ENCODE measurements around the gene KRTAP15-1. TPM values are rescaled to one million over a fixed set of nuclear protein-coding genes. Genes with fewer than 3 reads are reported as not detected.
A peak's percentile ranks its signal among the peaks of the same experiment; 100 is the strongest.

KRTAP15-1 gene
- total RNA-seq, 1 experiment from 2014 or later, result not detected

DNA sequence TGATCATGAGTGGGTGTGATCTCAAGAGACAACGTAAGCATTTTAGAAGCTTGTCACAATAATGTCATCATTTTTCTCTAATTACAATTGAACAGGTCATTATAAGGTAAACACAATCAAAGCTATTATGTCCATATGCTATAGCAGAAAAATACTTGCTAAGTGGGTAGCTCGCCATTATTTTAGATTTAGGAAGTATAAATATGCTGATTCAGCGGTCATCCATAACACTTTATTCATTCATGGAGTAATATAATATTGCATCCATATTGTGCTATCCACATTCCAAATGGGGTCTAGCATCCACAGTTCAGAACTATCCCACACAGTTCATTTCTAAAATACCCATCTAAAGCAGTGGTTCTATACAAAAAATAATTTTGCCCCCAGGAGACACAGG, 8.4 kb downstream of the KRTAP15-1 start (continued):
- TF ChIP-seq ZNF274 (IDR thresholded peaks at IDR 0.05; ENCODE audit: low read depth, low read length) (no peak), YY1 (IDR thresholded peaks at IDR 0.05; ENCODE audit: extremely low read depth, insufficient replicate concordance, low read depth, low read length) (no peak)

DNA sequence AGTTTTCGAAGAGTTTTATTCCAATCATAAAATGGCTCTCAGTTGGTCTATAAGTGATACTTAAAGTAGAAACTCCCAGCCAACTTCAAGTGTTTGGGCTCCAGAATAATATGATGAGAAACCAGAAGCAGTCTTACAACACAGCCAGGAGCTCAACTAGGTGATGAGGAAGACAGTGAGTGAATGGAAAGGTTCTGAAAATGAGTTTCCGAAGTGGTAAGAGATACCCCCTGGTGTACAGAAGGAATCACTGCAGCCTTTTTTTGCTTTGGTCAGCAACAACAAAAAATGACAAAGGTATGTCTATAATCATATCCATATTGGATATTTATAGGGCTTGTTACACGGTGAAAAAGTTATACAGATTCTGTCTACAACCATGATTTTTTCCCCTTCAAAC, 23.6 kb downstream of the KRTAP15-1 start:
- ChIA-PET POLR2A (no interaction called here), RAD21 (ENCODE audit: low non-redundant PET in 1 of 2, low total read pairs in 2 of 2, uncharacterized antibody in 2 of 2, unreplicated experiment in 2 of 2) (no interaction called here), CTCF (no interaction called here)
- DNase-seq (ENCODE audit: low read depth, low spot score) (no peak), ATAC-seq (no peak)
- no peaks in the 10 kb centered on the region for H3K4me1 ChIP-seq (ENCODE audit: control insufficient read depth in 1 of 2, insufficient read depth in 2 of 2, low read length in 2 of 2)
- H3K36me3 ChIP-seq (ENCODE audit: control insufficient read depth in 1 of 2, insufficient read depth in 2 of 2, low read length in 2 of 2), result no peaks in the 10 kb centered on the region
- H3K27me3 ChIP-seq (ENCODE audit: insufficient read depth, low read length), result no peaks in the 10 kb centered on the region
- no TSS peak for BruUV-seq (replicated peaks)
- no peak for TF ChIP-seq CEBPB (IDR thresholded peaks at IDR 0.05; ENCODE audit: low read depth)
- TF ChIP-seq, protein P1, sequence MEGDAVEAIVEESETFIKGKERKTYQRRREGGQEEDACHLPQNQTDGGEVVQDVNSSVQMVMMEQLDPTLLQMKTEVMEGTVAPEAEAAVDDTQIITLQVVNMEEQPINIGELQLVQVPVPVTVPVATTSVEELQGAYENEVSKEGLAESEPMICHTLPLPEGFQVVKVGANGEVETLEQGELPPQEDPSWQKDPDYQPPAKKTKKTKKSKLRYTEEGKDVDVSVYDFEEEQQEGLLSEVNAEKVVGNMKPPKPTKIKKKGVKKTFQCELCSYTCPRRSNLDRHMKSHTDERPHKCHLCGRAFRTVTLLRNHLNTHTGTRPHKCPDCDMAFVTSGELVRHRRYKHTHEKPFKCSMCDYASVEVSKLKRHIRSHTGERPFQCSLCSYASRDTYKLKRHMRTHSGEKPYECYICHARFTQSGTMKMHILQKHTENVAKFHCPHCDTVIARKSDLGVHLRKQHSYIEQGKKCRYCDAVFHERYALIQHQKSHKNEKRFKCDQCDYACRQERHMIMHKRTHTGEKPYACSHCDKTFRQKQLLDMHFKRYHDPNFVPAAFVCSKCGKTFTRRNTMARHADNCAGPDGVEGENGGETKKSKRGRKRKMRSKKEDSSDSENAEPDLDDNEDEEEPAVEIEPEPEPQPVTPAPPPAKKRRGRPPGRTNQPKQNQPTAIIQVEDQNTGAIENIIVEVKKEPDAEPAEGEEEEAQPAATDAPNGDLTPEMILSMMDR (IDR thresholded peaks at IDR 0.05 in 2 of 3, conservative IDR thresholded peaks at IDR 0.05 in 1 of 3; ENCODE audit: borderline replicate concordance in 1 of 3, insufficient read depth in 1 of 3, low read depth in 2 of 3, low read length in 2 of 3), result peak in 2 of 3 experiments; percentile 42 to 45; a peak in 4 of 6 replicates
- H3K9ac ChIP-seq (ENCODE audit: low read length), result no peak overlapping the region
- no peaks in the 10 kb centered on the region for H3K9me2 ChIP-seq (ENCODE audit: insufficient read depth)
- H3K79me2 ChIP-seq (ENCODE audit: insufficient read depth, low read length), result no peaks in the 10 kb centered on the region
- H2AFZ ChIP-seq (ENCODE audit: low read depth, low read length, poor library complexity, severe bottlenecking), result no peak overlapping the region
- H4K20me1 ChIP-seq (ENCODE audit: insufficient read depth), result no peaks in the 10 kb centered on the region
- intact Hi-C loops (cut with micrococcal nuclease), result no loop called here
- peaks cover 13 to 18% of the 10 kb centered on the region in 2 experiments; a peak in 3 of 4 replicates for H3K9me3 ChIP-seq (ENCODE audit: control insufficient read depth in 1 of 2, insufficient read depth in 1 of 2, low read depth in 1 of 2, low read length in 2 of 2)
- H3K27ac ChIP-seq (ENCODE audit: low read depth, low read length), result no peak overlapping the region
- no peak overlapping the region for H3K4me3 ChIP-seq (replicated peaks in 1 of 2; ENCODE audit: low read depth in 1 of 2, low read length in 2 of 2)
- no peak overlapping the region for H3K4me2 ChIP-seq (ENCODE audit: low read length)
